Breast epithelium (tissue), 4 donors: ENCODE data around the gene AKT3. TPM values are rescaled to one million over a fixed set of nuclear protein-coding genes. Genes with fewer than 3 reads are reported as not detected.

Experiments used
- DNase-seq, 2 donors: peaks; one replicate each; pipeline ENCODE4 v3.0.0-alpha.2; 2019; ENCODE audit warnings: low spot score in 2 of 2
- H3K27ac ChIP-seq, 2 donors: fragments of 200-600 bp; sonication (generic) in 1 of 2; one replicate each; pipeline ENCODE4 v1.5.1; 2016 to 2019; ENCODE audit warnings: mild to moderate bottlenecking in 1 of 2
- H3K27me3 ChIP-seq, 2 donors: fragments of 200-600 bp; sonication (generic) in 1 of 2; one replicate each; pipeline versions ENCODE4 v1.5.1 to v1.6.0; 2017 to 2019; ENCODE audit warnings: control low read depth in 1 of 2, mild to moderate bottlenecking in 1 of 2
- H3K36me3 ChIP-seq: fragments of 200-600 bp; one replicate; pipeline ENCODE4 v1.5.1; 2019
- H3K4me1 ChIP-seq, 2 donors: fragments of 200-600 bp; sonication (generic); one replicate each; pipeline ENCODE4 v1.5.1; 2016 to 2019; ENCODE audit warnings: control low read depth in 1 of 2
- H3K4me3 ChIP-seq, 3 donors: fragments of 200-600 bp; sonication (generic); 1 replicate in 2 of 3; 2 replicates in 1 of 3; pipeline ENCODE4 v1.5.1; 2016 to 2019; ENCODE audit warnings: mild to moderate bottlenecking in 3 of 3, moderate library complexity in 2 of 3
- H3K9me3 ChIP-seq, 2 donors: fragments of 200-600 bp; sonication (generic) in 1 of 2; one replicate each; pipeline ENCODE4 v1.5.1; 2016 to 2019; ENCODE audit warnings: control low read depth in 1 of 2
- POLR2A ChIP-seq: fragments of 450-650 bp; IDR thresholded peaks from one replicate; pipeline ENCODE4 v1.6.1; 2016; ENCODE audit warnings: antibody characterized with exemption, mild to moderate bottlenecking, moderate library complexity
- POLR2AphosphoS5 ChIP-seq, 3 donors: sonication (generic); formaldehyde crosslinking; IDR thresholded peaks; one replicate each; pipeline ENCODE4 v1.6.1; 2017; ENCODE audit warnings: antibody characterized with exemption in 3 of 3
- intact Hi-C: fragments of 100-400 bp; cut with DNase I; formaldehyde crosslinking; loops from one replicate; pipeline ENCODE4 v1.15.1; 2023; ENCODE audit warnings: low total_unique reads
- total RNA-seq, 3 donors: library from RNA; depleted of rRNA; stranded (reverse); fragments of >200 nt; gene quantifications; one replicate each; pipeline ENCODE4 v1.1.0, GENCODE V29; 2016
- TF ChIP-seq, protein P1 (sequence below), 3 donors: fragments of 450-650 bp; IDR thresholded peaks; one replicate each; pipeline ENCODE4 v1.5.1; 2016 to 2017; ENCODE audit warnings: antibody characterized with exemption in 3 of 3, mild to moderate bottlenecking in 3 of 3, moderate library complexity in 3 of 3

Gene AKT3
- total RNA-seq, 3 donors from 2014 or later, result 49.6 to 58.7 (median 58.7) TPM

DNA sequence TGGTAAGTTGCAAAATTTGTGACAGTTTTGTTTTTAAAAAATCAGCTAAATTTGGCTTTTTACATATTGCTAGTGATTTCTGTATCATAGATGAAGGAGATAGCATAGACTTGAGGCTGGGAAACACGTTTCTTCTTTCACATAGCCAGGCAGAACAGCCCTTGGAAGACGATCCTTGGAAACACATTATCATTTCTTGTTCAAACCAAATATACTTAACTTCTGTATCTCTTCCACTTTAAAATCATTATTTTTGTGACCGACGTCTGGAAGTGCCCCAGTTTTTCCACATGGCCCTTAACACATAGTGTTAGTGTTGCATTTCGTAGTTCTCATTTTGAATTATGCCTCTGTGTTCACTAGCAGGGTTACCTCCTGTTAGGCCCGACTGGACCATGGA, 400.7 kb downstream of the AKT3 start:
- no peak overlapping the region for H3K4me3 ChIP-seq
- DNase-seq, result no peak
- TF ChIP-seq POLR2AphosphoS5 (IDR thresholded peaks at IDR 0.05), result no peak
- TF ChIP-seq, protein P1, sequence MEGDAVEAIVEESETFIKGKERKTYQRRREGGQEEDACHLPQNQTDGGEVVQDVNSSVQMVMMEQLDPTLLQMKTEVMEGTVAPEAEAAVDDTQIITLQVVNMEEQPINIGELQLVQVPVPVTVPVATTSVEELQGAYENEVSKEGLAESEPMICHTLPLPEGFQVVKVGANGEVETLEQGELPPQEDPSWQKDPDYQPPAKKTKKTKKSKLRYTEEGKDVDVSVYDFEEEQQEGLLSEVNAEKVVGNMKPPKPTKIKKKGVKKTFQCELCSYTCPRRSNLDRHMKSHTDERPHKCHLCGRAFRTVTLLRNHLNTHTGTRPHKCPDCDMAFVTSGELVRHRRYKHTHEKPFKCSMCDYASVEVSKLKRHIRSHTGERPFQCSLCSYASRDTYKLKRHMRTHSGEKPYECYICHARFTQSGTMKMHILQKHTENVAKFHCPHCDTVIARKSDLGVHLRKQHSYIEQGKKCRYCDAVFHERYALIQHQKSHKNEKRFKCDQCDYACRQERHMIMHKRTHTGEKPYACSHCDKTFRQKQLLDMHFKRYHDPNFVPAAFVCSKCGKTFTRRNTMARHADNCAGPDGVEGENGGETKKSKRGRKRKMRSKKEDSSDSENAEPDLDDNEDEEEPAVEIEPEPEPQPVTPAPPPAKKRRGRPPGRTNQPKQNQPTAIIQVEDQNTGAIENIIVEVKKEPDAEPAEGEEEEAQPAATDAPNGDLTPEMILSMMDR (IDR thresholded peaks at IDR 0.05), result no peak
- no peak for TF ChIP-seq POLR2A
- no peaks in the 10 kb centered on the region for H3K4me1 ChIP-seq
- H3K9me3 ChIP-seq, result no peaks in the 10 kb centered on the region
- intact Hi-C loops, result no loop called here
- H3K27me3 ChIP-seq, result no peaks in the 10 kb centered on the region
- H3K36me3 ChIP-seq, result no peaks in the 10 kb centered on the region
- no peak overlapping the region for H3K27ac ChIP-seq

DNA sequence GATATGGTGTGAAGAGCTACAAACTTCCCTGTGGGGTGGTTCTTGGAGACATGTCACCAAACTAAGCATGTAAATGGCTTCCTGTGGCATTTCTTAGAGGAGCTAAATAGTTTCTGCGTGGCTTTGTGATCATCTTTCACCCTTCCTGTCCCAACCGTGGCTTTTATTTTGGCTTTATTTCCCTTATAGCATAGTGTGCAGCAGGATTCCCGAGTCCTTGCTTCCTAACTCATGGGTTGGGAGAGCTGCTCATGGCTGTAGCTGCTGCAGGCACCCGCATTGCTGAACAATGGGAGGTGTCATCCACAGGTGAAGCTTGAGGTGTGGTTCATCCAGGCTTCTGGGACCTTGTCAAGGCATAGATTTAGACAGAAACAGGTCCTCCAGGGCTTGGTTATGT, 402.2 kb downstream of the AKT3 start:
- no peak for DNase-seq
- H3K27ac ChIP-seq, result no peak overlapping the region
- TF ChIP-seq POLR2A (no peak), POLR2AphosphoS5 (IDR thresholded peaks at IDR 0.05) (no peak)
- TF ChIP-seq, protein P1 (IDR thresholded peaks at IDR 0.05), result no peak
- intact Hi-C loops, result no loop called here
- no peaks in the 10 kb centered on the region for H3K27me3 ChIP-seq
- no peaks in the 10 kb centered on the region for H3K4me1 ChIP-seq
- H3K9me3 ChIP-seq, result no peaks in the 10 kb centered on the region
- no peaks in the 10 kb centered on the region for H3K36me3 ChIP-seq
- no peak overlapping the region for H3K4me3 ChIP-seq

DNA sequence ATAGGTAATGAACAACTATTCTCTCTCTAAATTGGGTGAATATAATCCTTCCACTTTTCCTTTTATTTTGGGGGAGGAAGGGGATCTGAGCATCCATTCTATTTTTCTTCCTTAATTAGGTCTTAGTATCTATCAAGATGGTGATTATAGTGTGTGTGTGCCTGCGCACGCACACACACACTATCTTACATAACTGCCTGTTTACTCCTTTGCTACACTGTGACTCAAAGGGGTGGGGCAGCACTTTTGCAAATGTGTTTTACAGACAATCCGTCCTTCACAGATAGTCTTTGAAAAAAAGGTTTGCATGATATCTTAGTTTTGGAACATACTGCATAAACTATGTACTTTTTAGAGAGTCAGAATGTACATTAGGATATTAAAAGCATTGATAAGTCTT, 402.7 kb downstream of the AKT3 start:
- H3K27me3 ChIP-seq, result no peaks in the 10 kb centered on the region
- no peaks in the 10 kb centered on the region for H3K9me3 ChIP-seq
- H3K27ac ChIP-seq, result no peak overlapping the region
- H3K36me3 ChIP-seq, result no peaks in the 10 kb centered on the region
- TF ChIP-seq POLR2A (no peak), POLR2AphosphoS5 (IDR thresholded peaks at IDR 0.05) (no peak)
- TF ChIP-seq, protein P1 (IDR thresholded peaks at IDR 0.05), result no peak
- no peak overlapping the region for H3K4me3 ChIP-seq
- DNase-seq, result no peak
- intact Hi-C loops, result no loop called here
- H3K4me1 ChIP-seq, result no peaks in the 10 kb centered on the region

DNA sequence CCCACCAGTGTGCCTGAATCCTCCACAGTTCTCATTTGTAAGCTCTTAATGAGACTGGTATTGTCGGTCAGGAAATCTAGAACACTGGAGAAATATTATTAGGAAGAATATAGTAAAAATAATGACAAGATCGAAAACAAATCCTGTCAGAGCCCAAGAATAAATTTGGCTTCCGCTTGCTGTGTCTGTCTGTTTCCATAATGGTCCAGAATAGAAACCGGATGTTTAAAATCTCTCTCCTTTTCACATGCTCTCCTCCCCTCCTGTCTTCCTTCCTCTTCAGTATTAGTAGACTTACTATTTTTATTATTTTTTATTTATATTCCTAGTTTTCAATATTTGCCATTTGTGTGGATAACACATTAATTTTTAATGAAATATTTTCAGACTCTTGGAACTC, 406.5 kb downstream of the AKT3 start:
- H3K36me3 ChIP-seq, result no peaks in the 10 kb centered on the region
- H3K27ac ChIP-seq, result no peak overlapping the region
- intact Hi-C loops, result no loop called here
- TF ChIP-seq POLR2AphosphoS5 (IDR thresholded peaks at IDR 0.05) (no peak), POLR2A (no peak)
- TF ChIP-seq, protein P1 (IDR thresholded peaks at IDR 0.05), result no peak
- no peaks in the 10 kb centered on the region for H3K9me3 ChIP-seq
- DNase-seq, result no peak
- H3K4me3 ChIP-seq, result no peak overlapping the region
- H3K27me3 ChIP-seq, result no peaks in the 10 kb centered on the region
- no peaks in the 10 kb centered on the region for H3K4me1 ChIP-seq

DNA sequence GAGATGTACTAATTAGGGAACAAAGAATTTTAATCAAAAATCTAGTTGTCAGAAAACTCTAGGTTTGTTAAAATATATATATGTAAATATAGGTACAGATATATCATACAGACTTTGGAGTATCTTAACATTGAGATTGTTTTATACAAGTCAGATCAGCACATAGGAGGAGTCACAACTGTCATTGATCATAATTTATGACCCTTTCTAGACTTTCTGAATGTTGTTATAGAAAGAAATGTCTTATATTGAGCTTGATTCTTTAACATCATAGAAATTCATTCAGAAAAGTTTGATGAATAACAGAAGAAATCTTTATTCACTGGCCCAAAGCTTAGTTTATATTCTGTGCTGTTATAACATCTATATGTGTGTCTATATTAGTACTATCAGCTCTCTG, 408.4 kb downstream of the AKT3 start:
- no peaks in the 10 kb centered on the region for H3K27me3 ChIP-seq
- no peaks in the 10 kb centered on the region for H3K4me1 ChIP-seq
- no peak for DNase-seq
- no peak overlapping the region for H3K27ac ChIP-seq
- no peaks in the 10 kb centered on the region for H3K9me3 ChIP-seq
- no peaks in the 10 kb centered on the region for H3K36me3 ChIP-seq
- intact Hi-C loops, result no loop called here
- no peak overlapping the region for H3K4me3 ChIP-seq
- TF ChIP-seq POLR2AphosphoS5 (IDR thresholded peaks at IDR 0.05) (no peak), POLR2A (no peak)
- TF ChIP-seq, protein P1 (IDR thresholded peaks at IDR 0.05), result no peak
